Transverse colon (tissue), 4 donors: ENCODE measurements around the gene TMEM14C.

Experiments
- CTCF ChIP-seq, 5 experiments: fragments of 200-600 bp in 3 of 5; fragments of 450-650 bp in 2 of 5; sonication (generic) in 3 of 5; IDR thresholded peaks; 1 replicate in 2 of 5; 2 replicates in 3 of 5; pipeline ENCODE4 v1.5.1; 2016 to 2017; ENCODE audit warnings: antibody characterized with exemption in 5 of 5, inconsistent platforms in 3 of 5, mild to moderate bottlenecking in 2 of 5, moderate library complexity in 1 of 5
- EP300 ChIP-seq: sonication (generic); formaldehyde crosslinking; IDR thresholded peaks from one replicate; pipeline ENCODE4 v1.6.1; 2017; ENCODE audit warnings: antibody characterized with exemption, low read depth
- POLR2A ChIP-seq: fragments of 450-650 bp; IDR thresholded peaks from one replicate; pipeline ENCODE4 v1.6.1; 2016; ENCODE audit warnings: antibody characterized with exemption, mild to moderate bottlenecking, moderate library complexity
- POLR2AphosphoS5 ChIP-seq, 3 donors: sonication (generic); formaldehyde crosslinking; IDR thresholded peaks; one replicate each; pipeline ENCODE4 v1.6.1; 2016; ENCODE audit warnings: antibody characterized with exemption in 3 of 3

GRCh38 chr6:10694302-10695085 lies 28.4 kb upstream of the TMEM14C start, which contains the start of the genes C6orf52 and PAK1IP1:
- TF ChIP-seq CTCF (IDR thresholded peaks at IDR 0.05), result no peak
- TF ChIP-seq POLR2A, result peak; percentile 92
- TF ChIP-seq POLR2AphosphoS5 (IDR thresholded peaks at IDR 0.05), result peak; percentile 91 to 97 (median 94)
- no peak for TF ChIP-seq EP300
